AG04449 (cell line): Measurements from ENCODE around the gene KCNF1.

Experiments used
- CTCF ChIA-PET: fragments of 350-600 bp; formaldehyde crosslinking; extraction: SDS; loops from one replicate; lab custom pipeline; 2021; ENCODE audit warnings: antibody characterized with exemption; lab: Yijun Ruan, JAX
- POLR2A ChIA-PET: fragments of 400-600, 350-600 bp; formaldehyde crosslinking; extraction: SDS; loops from one replicate; lab custom pipeline; 2020; ENCODE audit warnings: antibody characterized with exemption, inconsistent platforms; lab: Yijun Ruan, JAX
- DNase-seq: peaks from one replicate; pipeline ENCODE4 v3.0.0-alpha.2; 2010; ENCODE audit warnings: low read depth, low spot score
- H3K4me3 ChIP-seq: 2 replicates; pipeline ENCODE4 v1.5.1; 2011; ENCODE audit warnings: low read depth, mild to moderate bottlenecking, control low read depth, low read length
- CTCF ChIP-seq: IDR thresholded peaks from one replicate; pipeline ENCODE4 v1.5.1; 2011; ENCODE audit warnings: mild to moderate bottlenecking, moderate library complexity, low read length, control low read depth, inconsistent platforms; ENCODE audit not compliant: insufficient read depth; ENCODE audit errors: missing control alignments

Gene KCNF1

GRCh38 chr2:10949835-10950234 is 38.1 kb downstream of the KCNF1 start:
- H3K4me3 ChIP-seq = no peak overlapping the region
- ChIA-PET POLR2A (no interaction called here), CTCF (no interaction called here)
- no peak for DNase-seq
- TF ChIP-seq CTCF = no peak

- CTCF ChIA-PET = interaction anchor here (0.8 kb wide), 1 partner anchor 17 kb away, joined by 3 read pairs; no protein-coding TSS in a partner anchor
- TF ChIP-seq CTCF = no peak
- POLR2A ChIA-PET = no interaction called here
- DNase-seq = no peak
- H3K4me3 ChIP-seq = no peak overlapping the region
Measured at GRCh38 chr2:10951558-10952414, 40.1 kb downstream of the KCNF1 start.

GRCh38 chr2:10954416-10954815 is 42.7 kb downstream of the KCNF1 start:
- no peak overlapping the region for H3K4me3 ChIP-seq
- TF ChIP-seq CTCF = no peak
- DNase-seq = no peak
- ChIA-PET CTCF (no interaction called here), POLR2A (no interaction called here)

GRCh38 chr2:10954856-10955818 is 43.4 kb downstream of the KCNF1 start:
- H3K4me3 ChIP-seq = no peak overlapping the region
- CTCF ChIA-PET = no interaction called here
- POLR2A ChIA-PET = no interaction called here
- DNase-seq = no peak
- TF ChIP-seq CTCF = no peak

GRCh38 chr2:10956006-10956790 is 44.5 kb downstream of the KCNF1 start:
- POLR2A ChIA-PET = no interaction called here
- DNase-seq = no peak
- no peak overlapping the region for H3K4me3 ChIP-seq
- CTCF ChIA-PET = no interaction called here
- no peak for TF ChIP-seq CTCF
